GM18868 (cell line): ENCODE measurements around the gene MAD1L1.

Experiments
- ATAC-seq: cut with Tn5 transposase; IDR thresholded peaks from one replicate; pipeline ENCODE4 v1.9.1; 2021; ENCODE audit warnings: mild to moderate bottlenecking, moderate library complexity; ENCODE audit not compliant: unreplicated experiment

The MAD1L1 gene

DNA sequence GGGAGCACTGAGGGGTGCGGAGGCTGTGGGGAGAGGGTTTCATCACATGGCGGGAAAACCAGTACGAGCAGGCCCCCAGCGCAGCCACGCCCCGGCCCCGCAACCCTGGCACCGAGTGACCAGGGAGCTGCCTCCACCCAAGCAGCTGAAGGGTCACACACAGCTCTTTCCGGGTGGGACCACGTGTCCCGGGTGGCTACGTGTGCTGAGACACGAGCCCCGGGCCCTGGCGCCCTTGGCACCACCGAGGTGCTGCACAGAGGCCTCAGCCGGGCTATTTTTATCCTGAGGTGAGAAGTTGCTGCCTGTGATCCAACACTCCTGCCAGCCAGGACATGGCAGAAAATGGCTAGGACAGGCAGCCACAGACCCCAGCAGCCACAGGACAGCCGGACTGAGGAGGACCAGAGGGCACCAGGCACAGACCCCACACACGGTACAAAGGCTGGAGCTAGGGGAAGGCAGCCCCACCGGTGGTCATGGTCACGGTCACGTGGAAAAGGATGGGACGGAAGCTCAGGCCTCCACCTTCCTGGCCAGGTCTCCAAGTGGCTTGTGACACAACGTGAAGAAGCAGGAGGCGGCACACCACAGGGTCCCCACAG, 223.7 kb downstream of the MAD1L1 start:
- no peak for ATAC-seq

DNA sequence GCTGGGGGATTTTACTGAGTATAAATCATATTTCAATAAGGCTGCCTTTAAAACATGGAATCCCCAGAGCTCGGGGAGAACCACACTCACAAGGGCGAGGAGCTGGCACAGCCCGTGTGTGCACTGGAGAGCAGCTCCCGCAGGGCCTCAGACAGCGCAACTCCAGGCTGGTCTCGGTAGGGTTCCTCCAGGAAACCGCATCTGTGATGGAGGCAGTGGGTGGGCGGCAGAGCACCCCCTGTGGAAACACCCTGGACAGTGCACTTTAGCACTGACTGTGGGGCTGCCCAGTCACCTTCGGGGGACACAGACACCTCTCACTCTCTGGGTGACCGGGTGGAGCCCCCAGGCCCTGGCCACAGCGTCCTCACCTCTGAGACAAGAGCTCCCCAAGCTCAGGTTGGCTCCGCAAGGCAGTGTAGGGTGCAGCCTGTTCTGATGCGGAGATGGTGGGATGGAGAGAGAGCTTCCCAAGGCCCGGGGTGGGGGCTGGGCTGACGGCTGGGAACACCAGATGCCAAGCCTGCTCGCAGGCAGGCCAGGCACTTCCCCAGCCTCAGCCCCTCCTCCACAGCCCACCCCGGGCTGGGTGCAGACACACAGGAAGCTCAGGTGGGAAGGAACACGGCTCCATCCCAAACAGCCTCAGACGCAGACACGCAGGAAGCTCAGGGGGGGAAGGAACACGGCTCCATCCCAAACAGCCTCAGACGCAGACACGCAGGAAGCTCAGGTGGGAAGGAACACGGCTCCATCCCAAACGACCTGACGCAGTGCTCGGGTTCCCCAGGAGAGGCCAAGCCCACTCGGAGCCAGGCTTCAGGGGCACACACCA, 224.4 kb downstream of the MAD1L1 start:
- ATAC-seq, result no peak

DNA sequence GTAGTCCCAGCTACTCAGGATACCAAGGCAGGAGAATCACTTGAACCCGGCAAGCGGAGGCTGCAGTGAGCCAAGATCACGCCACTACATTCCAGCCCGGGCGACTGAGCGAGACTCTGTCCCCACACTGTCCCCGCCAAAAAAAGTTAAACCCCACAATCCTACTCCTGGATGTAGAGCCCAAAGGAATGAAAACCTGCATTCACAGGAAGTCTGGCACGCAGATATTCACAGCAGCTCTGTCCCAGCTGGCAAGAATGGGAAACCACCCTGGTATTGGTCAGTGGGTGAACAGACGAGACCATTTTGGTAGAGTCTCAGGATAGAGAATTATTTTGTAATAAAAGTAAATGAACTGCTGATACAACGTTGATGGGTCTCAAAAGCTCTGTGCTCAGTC, 225.2 kb downstream of the MAD1L1 start:
- ATAC-seq, result no peak

DNA sequence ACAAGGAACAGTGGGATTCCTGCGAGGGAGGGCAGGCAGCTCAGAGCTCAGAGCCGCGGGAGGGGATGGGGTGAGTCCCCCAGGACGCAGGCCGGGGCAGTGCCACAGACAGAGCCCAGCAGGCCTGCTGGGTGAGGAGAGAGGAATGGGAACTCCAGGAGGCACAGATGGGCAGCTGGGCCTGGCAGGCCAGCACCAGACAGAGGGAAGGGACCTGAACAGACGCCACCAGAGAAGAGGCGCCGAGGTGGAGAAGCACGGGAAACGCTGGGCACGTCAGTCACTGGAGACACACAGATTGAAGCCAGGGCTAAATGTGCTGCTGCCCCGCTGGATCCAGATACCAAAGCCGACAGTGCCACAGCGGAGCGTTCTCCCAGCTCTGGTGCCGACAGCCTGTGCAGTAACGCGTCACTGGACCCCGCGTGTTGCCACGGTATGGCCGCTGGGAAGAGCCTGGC, 225.8 kb downstream of the MAD1L1 start:
- ATAC-seq, result no peak

DNA sequence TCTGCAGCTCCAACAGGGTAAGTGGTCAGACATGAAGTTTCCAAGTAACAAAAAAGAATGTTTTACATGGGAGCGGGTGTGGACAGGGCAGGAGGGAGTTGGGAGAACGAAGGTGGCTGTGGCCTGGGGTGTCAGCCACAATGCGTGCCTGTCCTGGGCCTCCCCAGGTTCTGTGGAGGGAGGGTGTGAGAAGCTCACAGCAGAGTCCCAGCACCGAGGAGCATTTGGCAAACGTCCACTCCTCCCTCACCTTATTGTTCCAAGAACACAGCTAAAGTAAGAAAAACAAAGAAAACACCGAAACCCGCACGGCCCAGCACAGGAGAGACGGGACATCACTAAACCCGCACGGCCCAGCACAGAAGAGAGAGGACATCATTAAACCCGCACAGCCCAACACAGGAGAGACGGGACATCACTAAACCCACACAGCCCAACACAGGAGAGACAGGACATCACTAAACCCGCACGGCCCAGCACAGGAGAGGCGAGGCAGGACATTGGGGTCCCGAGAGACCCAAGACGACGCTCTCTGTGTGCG, 226.4 kb downstream of the MAD1L1 start:
- ATAC-seq, result no peak

DNA sequence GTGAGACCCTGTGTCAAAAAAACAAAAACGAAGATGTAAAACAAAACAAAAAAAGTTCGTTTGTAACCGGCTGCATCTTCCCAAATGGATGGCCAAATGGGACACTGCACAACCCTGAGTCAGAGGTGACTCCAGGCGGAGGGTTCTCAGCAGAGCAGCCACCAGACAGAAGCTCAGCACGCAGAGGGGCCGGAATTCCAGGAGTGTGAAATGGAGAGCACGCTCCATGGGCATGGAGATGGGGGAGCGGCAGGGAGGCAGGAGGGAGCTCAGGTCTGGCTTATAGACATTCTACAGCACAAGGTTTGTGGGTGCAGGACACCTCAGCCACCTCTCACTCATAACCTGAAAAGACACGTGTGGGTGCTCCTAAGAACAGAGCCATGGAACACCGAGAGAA, 227.0 kb downstream of the MAD1L1 start:
- ATAC-seq, result no peak

DNA sequence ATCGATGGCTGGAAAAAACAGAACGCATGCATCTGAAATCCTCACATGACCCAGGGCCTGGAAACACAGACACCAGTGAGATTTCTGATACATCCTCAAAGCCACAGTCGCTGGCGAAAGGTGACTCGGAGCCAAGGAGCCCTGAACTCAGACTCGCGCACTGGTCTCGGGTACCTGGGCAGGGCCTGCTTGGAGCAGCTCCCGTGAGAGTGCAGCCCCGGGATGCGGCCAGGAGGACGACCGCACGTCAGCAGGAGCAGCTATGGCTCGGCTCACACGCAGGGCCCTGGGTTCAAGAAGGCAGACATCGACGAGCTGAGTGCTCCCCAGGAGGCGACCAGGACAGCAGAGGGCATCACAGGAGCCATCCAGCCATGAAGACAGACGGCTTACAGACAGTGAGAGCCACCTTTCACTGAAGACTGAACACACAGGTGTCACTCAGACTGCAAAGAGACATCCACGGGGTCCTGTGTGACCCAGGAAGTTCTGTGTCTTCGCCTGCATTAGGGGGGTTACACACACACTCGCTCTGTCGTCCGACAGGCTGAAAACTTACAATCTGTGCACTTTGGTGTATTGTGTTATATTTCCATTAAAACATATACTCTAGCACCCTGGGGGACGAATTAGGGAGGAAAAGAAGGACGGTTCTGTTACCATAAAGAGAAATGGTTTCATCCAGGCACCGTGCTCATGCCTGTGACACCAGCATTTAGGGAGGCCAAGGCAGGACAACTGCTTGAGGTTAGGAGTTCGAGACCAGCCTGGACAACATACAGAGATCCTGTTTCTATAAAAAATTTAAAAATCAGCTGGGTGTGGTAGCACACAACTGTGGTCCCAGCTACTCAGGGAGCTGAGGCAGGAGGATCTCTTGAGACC, 227.7 kb downstream of the MAD1L1 start:
- no peak for ATAC-seq

DNA sequence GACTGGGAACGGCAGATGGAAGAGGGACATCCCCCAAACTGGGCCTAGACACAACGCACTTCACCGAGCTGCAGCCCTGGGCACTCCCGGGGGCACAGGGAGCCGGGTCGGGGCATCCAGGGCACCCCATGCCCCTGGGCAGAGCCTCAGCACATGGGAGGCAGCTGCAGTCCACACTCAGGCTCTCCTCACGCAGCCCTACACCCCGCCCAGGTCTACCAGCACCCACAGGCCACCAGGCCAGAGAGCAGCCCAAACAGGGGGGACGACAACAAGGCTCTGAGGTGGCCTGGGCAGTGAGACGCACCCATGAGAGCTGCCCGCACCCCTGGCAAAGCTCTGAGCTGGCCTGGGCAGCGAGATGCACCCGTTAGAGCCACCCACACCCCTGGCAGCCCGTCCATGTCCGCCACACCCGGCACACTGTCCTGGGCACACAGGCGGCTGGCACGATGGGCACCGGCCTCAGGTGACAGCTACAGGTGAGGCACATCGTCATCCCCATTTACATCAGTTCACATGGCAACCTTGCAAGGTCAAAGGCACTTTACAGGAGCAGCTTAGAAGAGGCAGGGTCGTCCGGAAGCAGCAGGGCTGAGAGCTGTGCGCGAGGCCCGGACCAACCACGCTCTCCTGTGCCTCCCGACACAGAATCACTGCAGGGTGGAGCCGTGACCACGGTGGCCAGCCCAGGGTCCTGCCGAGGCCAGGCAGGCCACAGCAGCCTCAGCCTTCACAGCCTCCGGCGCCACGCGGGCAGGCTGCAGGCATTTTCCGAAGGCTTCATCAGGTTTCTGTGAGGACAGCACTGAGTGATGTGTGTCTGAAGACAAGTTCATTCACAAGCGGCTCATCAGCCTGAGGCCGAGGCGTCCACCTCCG, 228.6 kb downstream of the MAD1L1 start:
- ATAC-seq, result no peak

DNA sequence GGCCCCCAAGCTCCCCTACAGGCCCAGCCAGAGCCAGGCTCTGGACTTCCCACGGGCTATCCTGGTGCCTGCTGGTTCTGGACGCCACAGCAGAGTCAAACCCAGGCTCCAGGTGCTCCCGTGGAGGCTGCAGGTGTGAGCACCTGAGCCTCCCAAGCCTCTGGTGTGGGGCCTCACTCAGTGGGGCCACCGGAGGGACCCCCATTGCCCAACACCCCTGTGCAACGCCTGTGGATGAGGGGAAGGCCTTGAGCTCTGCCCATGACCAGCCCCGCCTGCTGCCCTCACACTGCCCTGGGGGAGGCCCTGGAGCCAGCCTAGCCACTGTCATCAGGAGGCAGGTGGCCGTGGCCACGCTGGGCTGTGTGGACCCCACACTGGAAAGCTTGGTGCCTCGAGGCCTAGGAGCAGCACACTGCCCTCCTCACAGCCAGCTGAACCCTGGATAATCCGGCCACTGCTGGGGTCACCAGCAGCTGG, 229.3 kb downstream of the MAD1L1 start:
- ATAC-seq, result no peak

DNA sequence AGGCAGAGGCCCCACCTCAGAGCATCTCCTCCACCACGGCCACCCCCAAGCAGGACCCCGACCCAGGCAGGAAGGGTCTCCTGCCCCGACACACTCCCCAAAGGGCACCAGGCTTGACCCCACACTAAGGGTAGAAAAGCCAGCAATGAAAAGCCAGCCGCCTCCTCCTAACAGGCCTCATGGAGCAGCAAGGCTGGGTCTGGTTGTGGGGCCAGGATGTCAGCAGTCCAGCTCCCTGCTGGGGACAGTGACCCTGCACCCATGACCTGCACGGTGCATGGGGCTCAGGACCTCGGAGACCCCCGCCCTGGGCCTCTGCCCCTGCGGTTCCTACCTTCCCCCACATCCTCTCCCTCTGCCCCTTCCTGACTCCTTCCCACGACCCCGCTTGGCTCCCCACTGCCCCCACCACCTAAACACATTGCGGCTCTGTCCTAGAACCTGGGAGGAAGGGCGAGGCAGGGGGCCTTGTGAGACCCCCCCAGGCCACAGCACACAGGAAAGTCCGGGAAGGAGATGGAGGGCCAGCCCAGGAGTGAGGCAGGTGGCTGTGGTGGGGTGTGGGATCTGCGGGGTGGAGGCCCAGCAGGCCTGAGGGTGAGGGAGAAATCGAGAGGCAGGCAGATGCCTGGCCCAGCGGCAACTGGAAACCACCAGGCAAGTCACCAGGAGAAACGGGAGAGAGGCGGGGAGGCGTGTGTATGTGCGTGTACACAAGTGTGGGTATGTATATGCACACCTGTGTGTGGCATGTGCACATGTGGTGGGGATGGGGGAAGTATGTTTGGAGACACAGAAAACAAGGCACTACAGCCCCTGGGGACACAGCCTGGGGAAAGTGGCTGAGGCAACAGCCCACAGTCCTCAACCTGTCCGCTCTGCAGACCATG, 229.9 kb downstream of the MAD1L1 start:
- no peak for ATAC-seq

DNA sequence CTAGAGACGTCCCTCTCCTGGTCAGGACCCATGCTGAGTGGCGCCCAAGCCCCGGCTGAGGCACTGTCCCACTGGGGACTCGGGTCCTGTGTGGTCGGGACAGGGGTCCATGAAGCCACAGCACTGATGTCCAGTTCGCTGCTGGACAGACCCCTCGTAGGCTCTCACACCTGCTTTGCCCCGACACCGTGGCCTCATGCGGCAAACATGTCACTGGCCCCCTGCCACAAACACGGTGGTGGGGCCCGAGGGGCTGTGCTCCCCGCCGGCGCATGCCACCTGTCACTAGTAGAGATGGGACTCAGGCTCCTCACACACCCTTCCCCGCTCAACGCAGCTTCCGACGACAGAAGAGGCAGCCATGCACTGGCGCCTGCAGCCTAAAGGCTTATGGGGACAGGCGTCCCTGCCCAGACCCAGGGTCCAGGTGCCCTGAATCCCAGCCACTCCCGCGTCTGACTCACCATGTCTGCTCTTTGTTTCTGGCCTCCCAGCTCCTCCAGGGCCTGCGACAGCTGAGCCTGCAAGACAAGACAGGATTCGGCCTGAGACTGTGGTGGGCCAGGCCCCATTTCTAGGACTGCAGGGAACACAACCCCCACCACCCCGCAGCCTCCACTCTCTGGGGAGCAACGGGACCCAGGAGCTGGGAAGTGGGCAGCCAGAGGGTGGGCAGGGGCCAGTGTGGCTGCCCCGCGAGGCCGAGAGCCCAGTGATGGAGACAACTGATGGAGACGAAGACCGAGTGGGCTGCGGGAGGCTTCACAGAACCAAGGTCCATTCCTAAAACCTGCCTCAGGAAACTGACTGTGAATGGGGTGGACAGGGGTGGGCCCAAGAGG, 230.9 kb downstream of the MAD1L1 start:
- ATAC-seq, result no peak

DNA sequence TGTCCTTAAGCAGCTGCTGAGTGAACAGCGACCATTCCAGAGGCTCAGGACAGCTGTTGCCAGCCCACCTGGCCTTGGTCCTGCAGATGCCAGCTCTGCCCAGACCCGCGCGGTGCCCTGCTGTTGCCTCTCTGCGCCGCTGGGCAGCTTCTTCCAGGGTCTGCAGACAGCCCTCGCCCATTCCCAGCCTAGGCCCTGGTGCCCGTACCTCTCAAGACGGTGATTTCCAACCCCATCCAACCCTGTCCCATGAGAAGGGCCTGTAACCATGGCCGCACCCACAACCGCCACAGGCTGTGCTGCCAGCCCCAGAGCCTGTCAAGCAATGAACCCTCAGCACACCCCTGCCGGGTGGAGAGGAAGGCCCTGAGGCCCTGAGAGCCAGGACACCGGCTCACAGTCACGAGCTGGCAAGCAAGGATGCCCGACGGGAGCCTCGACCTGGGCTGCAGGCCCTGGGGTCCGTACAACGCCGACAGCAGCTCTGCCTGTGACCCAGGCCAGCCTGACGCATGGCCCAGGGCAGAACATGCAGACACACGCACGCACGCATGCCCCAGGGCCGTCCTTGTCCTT, 231.9 kb downstream of the MAD1L1 start:
- no peak for ATAC-seq

DNA sequence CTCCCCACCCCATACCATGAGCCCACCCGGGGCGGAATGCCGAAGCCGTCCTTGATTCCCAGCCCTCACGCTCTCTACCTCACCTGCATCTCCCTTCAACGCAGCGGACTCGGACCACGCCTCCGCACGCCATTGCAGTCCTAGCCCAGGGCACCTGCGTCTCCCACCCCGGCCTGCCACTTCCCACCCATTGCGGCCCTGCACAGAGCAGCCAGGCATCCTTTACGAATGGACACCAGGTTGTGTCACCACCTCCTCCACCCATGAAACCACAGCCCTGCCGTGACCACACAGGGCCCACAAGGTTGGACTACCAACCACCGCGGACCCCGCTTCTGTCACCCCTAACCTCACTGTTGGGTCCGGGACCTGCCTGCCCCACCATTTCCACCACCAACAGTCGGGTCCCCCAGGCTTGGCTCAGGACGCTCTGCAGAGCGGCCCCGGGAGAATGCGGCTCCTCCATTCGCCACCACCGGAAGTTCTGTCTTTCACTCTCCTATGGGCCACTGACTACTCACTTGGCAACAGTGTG, 232.5 kb downstream of the MAD1L1 start:
- no peak for ATAC-seq

DNA sequence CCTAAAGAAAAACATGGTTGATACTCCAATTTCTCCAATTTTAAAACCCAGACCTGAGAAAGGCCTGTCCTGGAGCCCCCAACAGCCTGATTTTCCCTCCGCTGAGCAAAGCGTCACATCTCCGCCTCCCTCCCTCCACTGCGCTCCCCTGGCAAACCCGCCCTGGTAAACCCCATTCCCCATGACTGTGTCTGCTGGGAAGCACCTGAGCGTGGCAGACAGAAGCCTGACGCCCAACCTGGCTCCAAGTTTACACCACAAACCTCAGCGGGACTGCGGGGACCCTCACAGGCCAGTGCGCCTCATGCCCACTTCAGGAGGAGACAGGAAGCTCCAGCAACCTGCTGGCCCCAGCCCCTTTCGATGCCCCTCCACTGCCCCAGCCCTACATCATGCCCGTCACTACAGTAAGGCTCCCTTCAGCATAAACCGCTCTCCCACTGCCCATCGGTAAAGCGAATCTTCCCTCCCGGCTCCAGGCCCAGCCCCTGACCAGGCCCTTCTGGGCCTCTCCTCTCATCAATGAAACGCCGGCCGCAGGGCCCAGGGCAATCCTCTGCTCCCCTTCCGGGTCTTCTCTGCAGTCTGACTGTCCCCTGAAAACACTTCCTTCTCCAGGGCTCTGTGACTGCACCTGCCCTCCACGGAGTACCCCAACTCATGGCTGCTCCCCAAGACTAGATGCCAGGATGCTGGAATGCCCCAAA, 233.3 kb downstream of the MAD1L1 start:
- no peak for ATAC-seq

DNA sequence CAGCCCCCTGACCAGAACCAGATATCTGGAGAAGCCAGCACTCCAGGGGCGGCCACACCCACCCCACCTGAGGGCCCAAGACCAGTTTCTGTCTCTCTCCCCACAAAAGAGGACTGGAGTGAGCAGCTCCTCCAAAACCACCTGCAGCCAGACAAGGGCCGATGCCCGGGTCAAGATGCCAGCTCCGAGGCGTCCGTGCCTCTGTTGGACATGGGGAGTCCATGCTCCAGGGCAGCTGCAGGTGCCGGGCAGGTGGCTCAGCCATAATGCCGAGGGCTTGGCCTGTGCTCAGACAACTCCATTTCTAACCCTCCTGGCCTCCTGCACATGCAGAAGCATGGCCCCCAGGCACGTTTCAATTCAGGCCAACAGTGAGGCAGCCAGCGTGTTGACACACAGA, 234.6 kb downstream of the MAD1L1 start:
- ATAC-seq, result no peak

DNA sequence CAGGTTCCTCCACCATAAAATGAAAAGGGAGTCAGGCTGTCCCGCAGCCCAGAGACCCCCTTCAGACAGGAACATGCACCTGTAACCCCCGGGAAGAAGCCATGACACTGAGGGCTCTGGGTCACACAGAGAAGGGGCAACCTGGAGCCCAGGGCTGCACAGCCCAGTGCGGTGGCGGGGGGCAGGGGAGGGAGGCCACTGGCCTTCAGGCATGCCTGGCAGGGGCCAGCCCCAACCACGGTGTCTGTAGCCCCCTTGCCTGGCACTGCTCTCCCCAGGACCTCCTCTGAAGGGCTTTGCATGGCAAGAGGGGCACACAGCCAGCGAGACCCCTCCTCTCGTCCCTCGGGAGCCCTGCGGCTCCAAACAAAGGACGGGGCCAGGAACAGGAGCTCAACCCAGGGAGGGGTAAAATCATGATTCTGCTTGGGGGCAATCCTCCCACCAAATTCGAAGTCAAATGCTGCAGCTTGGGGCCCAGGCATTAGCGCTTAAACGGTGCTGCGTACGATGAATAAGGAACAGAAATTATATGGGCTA, 235.1 kb downstream of the MAD1L1 start:
- no peak for ATAC-seq

DNA sequence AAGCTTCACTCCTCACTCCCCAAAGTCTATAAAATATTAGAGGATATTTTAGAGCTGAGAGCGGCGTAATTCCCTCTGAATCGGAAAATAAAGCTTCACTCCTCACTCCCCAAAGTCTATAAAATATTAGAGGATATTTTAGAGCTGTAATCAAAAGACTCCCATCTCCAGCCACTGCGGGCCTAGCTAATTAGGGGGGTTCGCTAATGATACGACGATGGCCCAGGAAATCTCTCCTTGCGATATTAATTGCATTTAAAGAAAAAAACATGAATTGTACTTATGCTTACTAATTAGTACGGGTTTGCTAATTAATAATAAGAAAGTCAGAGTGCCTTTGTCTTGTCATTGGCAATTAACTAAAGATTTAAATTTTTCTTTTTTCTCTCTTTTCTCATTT, 235.9 kb downstream of the MAD1L1 start:
- ATAC-seq, result no peak
